Activated CD4-positive, alpha-beta T cell treated with anti-CD3 and anti-CD28 coated beads, Interleukin-10, Interleukin-2, amounts not matched to agents 100 ng/mL and 50 ng/mL, durations not matched to agents 16 hours and 8 hours (primary cell): Measurements from ENCODE around the gene KRTAP15-1.
A peak's percentile ranks its signal among the peaks of the same experiment; 100 is the strongest.

Source experiments
- DNase-seq: peaks from one replicate; pipeline ENCODE4 v3.0.0-alpha.2; 2020

The KRTAP15-1 gene

GRCh38 chr21:30439975-30440374 is at the start of gene KRTAP15-1:
Gene KRTAP15-1, plus strand, starts transcription at chr21:30440275. Its CDS starts 53 bp downstream, at chr21:30440328.
- DNase-seq = no peak

GRCh38 chr21:30391492-30392025 is 48.5 kb upstream of the KRTAP15-1 start:
- no peak for DNase-seq

- no peak for DNase-seq
Measured at GRCh38 chr21:30395731-30396130, 44.3 kb upstream of the KRTAP15-1 start, which contains the start of gene KRTAP13-1. Gene KRTAP13-1, plus strand, starts transcription at chr21:30396031. Its CDS starts 56 bp downstream, at chr21:30396087.

GRCh38 chr21:30408782-30409494 is 31.1 kb upstream of the KRTAP15-1 start:
- DNase-seq = peak; percentile 58

GRCh38 chr21:30415993-30416392 is 24.1 kb upstream of the KRTAP15-1 start:
- no peak for DNase-seq

GRCh38 chr21:30425826-30426225 is 14.2 kb upstream of the KRTAP15-1 start, which contains the start of gene KRTAP13-3:
Gene KRTAP13-3, minus strand, starts transcription at chr21:30425926. Its CDS starts 14 bp downstream, at chr21:30425912.
- DNase-seq = no peak

- no peak for DNase-seq
Measured at GRCh38 chr21:30426731-30427130, 13.3 kb upstream of the KRTAP15-1 start.

- no peak for DNase-seq
Measured at GRCh38 chr21:30430170-30430655, 9.9 kb upstream of the KRTAP15-1 start, which contains the start of gene KRTAP13-4. Gene KRTAP13-4, plus strand, starts transcription at chr21:30430220. Its CDS starts 56 bp downstream, at chr21:30430276.

GRCh38 chr21:30434033-30434631 is 5.9 kb upstream of the KRTAP15-1 start:
- peak; percentile 45 for DNase-seq

GRCh38 chr21:30437010-30437565 is 3.0 kb upstream of the KRTAP15-1 start:
- no peak for DNase-seq

GRCh38 chr21:30443226-30443625 is 3.2 kb downstream of the KRTAP15-1 start:
- no peak for DNase-seq

- DNase-seq = no peak
Measured at GRCh38 chr21:30444204-30444603, 4.1 kb downstream of the KRTAP15-1 start.

GRCh38 chr21:30447056-30447455 is 7.0 kb downstream of the KRTAP15-1 start:
- no peak for DNase-seq

GRCh38 chr21:30448514-30448913 is 8.4 kb downstream of the KRTAP15-1 start:
- DNase-seq = no peak

GRCh38 chr21:30463713-30464112 is 23.6 kb downstream of the KRTAP15-1 start:
- peak; percentile 0 for DNase-seq

- DNase-seq = no peak
Measured at GRCh38 chr21:30468900-30469714, 29.0 kb downstream of the KRTAP15-1 start.

- no peak for DNase-seq
Measured at GRCh38 chr21:30478004-30478403, 37.9 kb downstream of the KRTAP15-1 start.

- no peak for DNase-seq
Measured at GRCh38 chr21:30479259-30479658, 39.2 kb downstream of the KRTAP15-1 start.

GRCh38 chr21:30480145-30480544 is 40.1 kb downstream of the KRTAP15-1 start, which contains the start of gene KRTAP19-1:
Gene KRTAP19-1, minus strand, starts transcription at chr21:30480367. Its CDS starts 50 bp downstream, at chr21:30480317.
- no peak for DNase-seq

- no peak for DNase-seq
Measured at GRCh38 chr21:30482130-30482529, 42.1 kb downstream of the KRTAP15-1 start.

GRCh38 chr21:30486180-30486579 is 46.1 kb downstream of the KRTAP15-1 start:
- no peak for DNase-seq

GRCh38 chr21:30487336-30487735 is 47.3 kb downstream of the KRTAP15-1 start, which contains the start of gene KRTAP19-2:
Gene KRTAP19-2, minus strand, starts transcription at chr21:30487436. Its CDS starts 88 bp downstream, at chr21:30487348.
- no peak for DNase-seq
